Fibroblast of lung (primary cell): ENCODE data around the gene PLA1A. TPM values are rescaled to one million over a fixed set of nuclear protein-coding genes. Genes with fewer than 3 reads are reported as not detected.

ENCODE experiments used
- DNase-seq, 2 donors: peaks; one replicate each; pipeline versions ENCODE4 v3.0.0 to v3.0.0-alpha.2; 2010; ENCODE audit warnings: low read depth in 2 of 2
- H2AFZ ChIP-seq: 2 replicates; pipeline ENCODE4 v1.5.1; 2012; ENCODE audit warnings: low read length, control low read depth, inconsistent platforms
- H3K27ac ChIP-seq: 2 replicates; pipeline ENCODE4 v1.5.1; 2011; ENCODE audit warnings: low read length, control low read depth; ENCODE audit not compliant: insufficient read depth
- H3K27me3 ChIP-seq: 2 replicates; pipeline ENCODE4 v1.5.1; 2011; ENCODE audit warnings: mild to moderate bottlenecking, low read length; ENCODE audit not compliant: control insufficient read depth, insufficient read depth
- H3K36me3 ChIP-seq: 2 replicates; pipeline ENCODE4 v1.5.1; 2011; ENCODE audit warnings: low read length; ENCODE audit not compliant: control insufficient read depth, insufficient read depth
- H3K4me1 ChIP-seq: 2 replicates; pipeline ENCODE4 v1.5.1; 2011; ENCODE audit warnings: low read length; ENCODE audit not compliant: control insufficient read depth, insufficient read depth; ENCODE audit errors: extremely low read depth
- H3K4me2 ChIP-seq: 2 replicates; pipeline ENCODE4 v1.5.1; 2011; ENCODE audit warnings: low read length, control low read depth; ENCODE audit not compliant: insufficient read depth; ENCODE audit errors: extremely low read depth
- H3K4me3 ChIP-seq, 4 experiments: fragments of 200-600 bp in 1 of 4; sonication (generic) in 1 of 4; replicated peaks in 1 of 4; 2 replicates each; pipeline ENCODE4 v1.5.1; 2011 to 2016; ENCODE audit warnings: low read length in 4 of 4, low read depth in 3 of 4, mild to moderate bottlenecking in 3 of 4, control low read depth in 2 of 4, inconsistent platforms in 1 of 4, mixed read lengths in 1 of 4; ENCODE audit not compliant: insufficient read depth in 1 of 4; ENCODE audit errors: control extremely low read depth in 1 of 4
- H3K79me2 ChIP-seq: 2 replicates; pipeline ENCODE4 v1.5.1; 2012; ENCODE audit warnings: mild to moderate bottlenecking, low read length, inconsistent platforms; ENCODE audit not compliant: control insufficient read depth, insufficient read depth
- H3K9ac ChIP-seq: 2 replicates; pipeline ENCODE4 v1.5.1; 2011; ENCODE audit warnings: mild to moderate bottlenecking, low read length, control low read depth; ENCODE audit not compliant: insufficient read depth
- H3K9me3 ChIP-seq: 2 replicates; pipeline ENCODE4 v1.5.1; 2012; ENCODE audit warnings: low read depth, low read length; ENCODE audit not compliant: control insufficient read depth, insufficient read depth
- H4K20me1 ChIP-seq: 2 replicates; pipeline ENCODE4 v1.5.1; 2011; ENCODE audit warnings: low read length; ENCODE audit not compliant: control insufficient read depth, insufficient read depth; ENCODE audit errors: extremely low read depth
- CTCF ChIP-seq, 2 donors: IDR thresholded peaks in 1 of 2; conservative IDR thresholded peaks in 1 of 2; 1 replicate in 1 of 2; 2 replicates in 1 of 2; pipeline ENCODE4 v1.5.1; 2011 to 2012; ENCODE audit warnings: low read length in 2 of 2, control low read depth in 1 of 2, inconsistent platforms in 1 of 2, low read depth in 1 of 2, mild to moderate bottlenecking in 1 of 2
- EZH2 ChIP-seq: IDR thresholded peaks from 2 replicates; pipeline ENCODE4 v1.5.1; 2012; ENCODE audit warnings: low read length, control low read depth, mild to moderate bottlenecking; ENCODE audit errors: missing control alignments
- polyA plus RNA-seq, 2 donors: library from polyadenylated mRNA; depleted of rRNA in 1 of 2; stranded (reverse) in 1 of 2; unstranded in 1 of 2; fragments of >200 nt; gene quantifications; 2 replicates each; pipeline ENCODE4 v1.2.1, GENCODE V29; 2011 to 2012; ENCODE audit warnings: missing spikeins in 1 of 2
- total RNA-seq: library from RNA; depleted of rRNA; stranded (reverse); fragments of >200 nt; gene quantifications from 2 replicates; pipeline ENCODE4 v1.2.1, GENCODE V29; 2014

Gene PLA1A
- total and polyA plus RNA-seq, 2 donors (not counting 1 experiment from before 2014, with no cell fraction given), result under 0.01 TPM; not detected in 1

- Histone ChIP-seq H2AFZ (peak overlapping the region; percentile 75), H3K27ac (peak overlapping the region; percentile 41), H3K4me2 (no peak overlapping the region)
Observed at GRCh38 chr3:119630128-119630879, 32.6 kb downstream of the PLA1A start.

GRCh38 chr3:119630880-119631329 is 33.2 kb downstream of the PLA1A start:
- Histone ChIP-seq H3K9ac (no peak overlapping the region), H3K27ac (no peak overlapping the region), H3K4me3 (no peak overlapping the region), H2AFZ (peak overlapping the region; percentile 54), H3K9me3 (no peaks in the 10 kb centered on the region), H4K20me1 (no peaks in the 10 kb centered on the region), H3K79me2 (no peaks in the 10 kb centered on the region), H3K27me3 (no peaks in the 10 kb centered on the region), H3K4me1 (peaks cover 3% of the 10 kb centered on the region), H3K4me2 (no peak overlapping the region), H3K36me3 (no peaks in the 10 kb centered on the region)
- TF ChIP-seq CTCF (conservative IDR thresholded peaks at IDR 0.05 in 1 of 2, IDR thresholded peaks at IDR 0.05 in 1 of 2; ENCODE audit: low read depth in 1 of 2, low read length in 2 of 2), result no peak
- no peak for TF ChIP-seq EZH2
- DNase-seq, result no peak

More at GRCh38 chr3:119630128-119630879, 32.6 kb downstream of the PLA1A start:
- Histone ChIP-seq H3K79me2 (no peaks in the 10 kb centered on the region), H3K9ac (no peak overlapping the region), H3K9me3 (no peaks in the 10 kb centered on the region), H3K27me3 (no peaks in the 10 kb centered on the region), H4K20me1 (no peaks in the 10 kb centered on the region), H3K36me3 (no peaks in the 10 kb centered on the region), H3K4me1 (peaks cover 3% of the 10 kb centered on the region), H3K4me3 (no peak overlapping the region)
- TF ChIP-seq CTCF (conservative IDR thresholded peaks at IDR 0.05 in 1 of 2, IDR thresholded peaks at IDR 0.05 in 1 of 2; ENCODE audit: low read depth in 1 of 2, low read length in 2 of 2) (no peak), EZH2 (no peak)
- DNase-seq, result peak; percentile 83

GRCh38 chr3:119631516-119631915 is 33.8 kb downstream of the PLA1A start:
- Histone ChIP-seq H3K4me2 (no peak overlapping the region), H3K9ac (no peak overlapping the region)

More at GRCh38 chr3:119631516-119631915, 33.8 kb downstream of the PLA1A start:
- Histone ChIP-seq H3K9me3 (no peaks in the 10 kb centered on the region), H3K4me3 (no peak overlapping the region), H3K27me3 (no peaks in the 10 kb centered on the region), H3K79me2 (no peaks in the 10 kb centered on the region), H3K36me3 (no peaks in the 10 kb centered on the region), H3K27ac (no peak overlapping the region), H4K20me1 (no peaks in the 10 kb centered on the region), H2AFZ (no peak overlapping the region), H3K4me1 (peaks cover 3% of the 10 kb centered on the region)
- TF ChIP-seq EZH2, result no peak
- no peak for TF ChIP-seq CTCF (conservative IDR thresholded peaks at IDR 0.05 in 1 of 2, IDR thresholded peaks at IDR 0.05 in 1 of 2; ENCODE audit: low read depth in 1 of 2, low read length in 2 of 2)
- DNase-seq, result peak in 1 of 2 donors; percentile 61
